ENCODE measurements around the gene MLLT3.

GRCh38 chr9:20614602-20615216 is 7.6 kb downstream of the MLLT3 start:
- TF ChIP-seq CTCF (conservative IDR thresholded peaks at IDR 0.05; ENCODE audit: low read depth, low read length), result no peak
- TF ChIP-seq EZH2 (IDR thresholded peaks at IDR 0.05; ENCODE audit: borderline replicate concordance, low read depth, low read length, poor library complexity, severe bottlenecking), result no peak
